CD4-positive, alpha-beta T cell treated with Interleukin-2 at 100 ng/mL for 4 hours (primary cell): ENCODE results near the gene SHROOM1.

ENCODE experiments used
- DNase-seq: peaks from one replicate; pipeline ENCODE4 v3.0.0-alpha.2; 2020; ENCODE audit warnings: low spot score

SHROOM1 gene

GRCh38 chr5:132776131-132776937 lies 54.1 kb downstream of the SHROOM1 start:
- no peak for DNase-seq

DNA sequence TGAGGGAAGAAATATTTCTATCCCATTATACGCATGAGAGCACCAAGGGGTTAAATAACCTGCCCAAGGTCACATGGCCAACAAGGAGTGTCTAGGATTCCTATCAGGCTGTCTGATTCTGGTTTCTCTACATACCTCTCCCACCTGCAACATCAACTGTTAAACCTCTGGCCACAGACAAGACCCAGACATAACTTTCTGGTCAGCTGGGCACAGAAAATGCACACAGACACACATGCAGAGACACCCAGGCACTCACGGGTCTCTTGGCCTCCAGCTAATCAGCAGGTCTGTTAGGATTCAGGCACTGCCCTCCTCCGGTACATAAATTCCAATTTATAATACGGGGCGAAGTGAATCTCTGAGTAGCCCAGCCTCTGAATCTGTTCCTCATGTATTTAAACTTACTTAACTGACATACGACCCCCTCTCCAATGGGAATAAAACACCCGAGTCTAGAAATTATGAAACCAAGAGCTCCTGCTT lies 54.9 kb downstream of the SHROOM1 start:
- DNase-seq: no peak

DNA sequence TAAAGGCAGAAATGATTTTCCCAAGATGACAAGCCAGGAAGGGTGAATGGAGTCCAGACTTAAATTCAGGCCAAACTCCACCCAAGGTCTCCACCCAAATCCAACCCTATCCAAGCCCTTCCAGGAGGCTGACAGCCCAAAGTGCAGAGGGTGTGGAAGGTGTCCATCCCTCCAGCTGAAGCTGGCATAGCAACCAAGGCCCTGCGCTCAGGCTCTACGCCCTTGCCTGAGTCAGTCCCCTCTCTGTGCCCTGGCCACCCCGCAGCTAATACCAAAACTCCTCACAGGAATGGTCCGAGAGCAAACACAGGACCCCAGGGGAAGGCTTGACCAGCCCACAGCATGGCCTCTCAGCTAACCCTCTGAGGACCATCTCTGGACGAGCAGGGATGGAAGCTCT lies 55.6 kb downstream of the SHROOM1 start:
- no peak for DNase-seq

DNA sequence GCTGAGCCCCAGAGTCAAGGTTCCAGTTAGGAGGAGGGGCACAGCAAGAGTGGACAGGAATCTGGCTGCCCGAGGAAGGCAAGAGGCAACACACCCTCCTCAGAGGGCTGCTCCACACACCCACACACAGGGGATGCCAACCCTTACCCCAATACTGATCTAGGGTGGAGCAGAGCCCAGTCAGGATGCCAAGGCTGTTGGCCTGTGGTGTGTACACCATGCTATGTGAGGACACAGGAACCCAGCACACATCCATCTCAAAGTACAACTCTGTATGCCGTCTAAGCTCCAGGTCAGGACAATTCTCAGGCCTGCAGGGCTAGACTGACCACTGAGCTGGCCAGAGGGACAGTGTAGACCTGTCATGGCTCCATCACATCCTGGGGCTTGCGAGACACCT lies 56.0 kb downstream of the SHROOM1 start:
- no peak for DNase-seq

DNA sequence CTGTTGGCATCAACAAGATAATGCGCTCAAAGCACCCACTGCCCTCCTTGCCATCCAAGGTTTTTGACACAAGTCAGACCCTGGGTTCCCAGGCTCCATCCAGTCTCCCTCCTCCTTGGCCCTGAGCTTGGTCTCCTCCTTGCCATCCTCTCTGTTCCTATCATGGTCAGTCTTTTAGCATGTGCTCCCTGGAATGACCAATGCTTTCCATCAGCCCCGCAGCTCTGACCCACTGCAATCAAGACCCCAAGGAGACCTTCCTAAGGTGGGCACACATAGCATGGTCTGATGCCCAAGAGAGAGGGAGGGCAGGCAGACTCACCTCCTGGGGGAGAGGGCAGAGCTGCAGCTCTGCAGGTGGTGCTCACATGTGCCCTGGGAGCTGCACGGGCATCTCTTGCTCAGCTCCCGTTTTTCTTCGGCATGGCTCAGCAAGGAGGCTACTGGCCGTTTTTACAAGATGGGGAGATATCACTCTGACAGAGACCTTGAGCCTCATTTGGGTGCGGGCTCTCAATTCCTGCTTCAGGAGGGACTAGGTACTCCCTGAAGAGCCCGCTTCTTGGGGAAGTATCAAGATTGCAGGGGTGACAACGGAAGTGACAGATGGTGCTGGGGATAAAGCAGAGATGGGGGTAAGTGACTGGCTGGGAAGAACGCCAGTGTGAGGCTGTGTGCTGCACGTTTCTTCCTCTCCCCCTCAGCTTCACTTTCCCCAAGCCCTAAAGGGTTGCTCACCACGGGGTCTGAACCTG lies 56.7 kb downstream of the SHROOM1 start:
- no peak for DNase-seq

DNA sequence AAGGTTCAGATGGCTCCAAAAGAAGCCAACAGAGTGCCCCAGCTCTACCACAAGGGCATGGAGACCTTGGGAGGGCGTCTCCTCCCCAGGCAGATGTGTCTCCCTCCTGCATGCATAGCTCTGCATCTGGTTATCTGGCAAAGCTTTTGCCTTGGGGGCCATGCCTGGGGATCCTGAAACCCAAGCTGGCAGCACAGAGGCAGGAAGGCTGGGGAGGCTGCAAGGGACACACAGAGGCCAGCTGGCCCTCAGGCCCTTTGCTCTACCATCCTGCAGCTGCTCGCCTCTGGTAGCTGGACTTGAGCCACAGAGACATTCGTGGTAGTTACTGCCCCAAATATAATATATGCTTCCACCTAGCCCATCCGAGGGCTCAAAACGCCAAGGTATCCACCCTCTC lies 57.3 kb downstream of the SHROOM1 start:
- no peak for DNase-seq

DNA sequence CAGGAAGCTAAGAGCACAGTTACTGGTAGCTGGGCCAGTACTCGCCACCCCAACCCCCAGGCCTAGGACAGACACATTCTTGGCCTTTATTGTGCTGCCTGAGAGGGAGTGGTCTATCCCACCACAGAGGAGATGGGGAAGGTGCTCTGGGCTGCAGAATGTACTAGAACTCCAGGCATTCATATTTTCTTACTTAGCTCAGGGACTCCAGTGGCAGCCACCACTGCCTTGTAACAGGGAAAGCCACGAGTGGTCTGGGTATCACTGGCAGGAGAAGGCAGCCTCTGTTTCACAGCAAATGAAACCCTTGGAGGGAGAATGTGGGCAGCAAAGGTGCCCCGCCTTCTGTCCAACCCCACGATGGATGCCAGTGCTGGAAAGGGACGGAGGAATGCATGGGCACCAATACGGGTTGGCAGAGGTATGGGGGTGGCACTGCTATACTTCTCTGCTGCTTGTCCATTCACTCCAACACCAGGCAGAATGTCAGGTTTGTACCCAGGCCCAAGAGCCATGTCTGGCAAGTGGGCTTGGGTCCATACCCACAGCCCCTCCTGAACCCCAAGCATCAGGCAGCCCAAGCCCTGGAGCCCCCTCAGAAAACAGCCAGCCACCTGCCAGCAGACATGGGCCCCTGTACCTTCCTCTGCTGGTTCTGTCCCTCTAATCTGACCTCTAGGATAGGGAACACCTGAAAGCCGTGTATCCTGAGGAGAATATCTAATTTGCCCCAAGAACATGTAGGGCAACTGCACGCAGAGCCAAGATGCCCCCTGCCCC lies 58.0 kb downstream of the SHROOM1 start:
- no peak for DNase-seq
